Stimulated activated CD4-positive, alpha-beta T cell treated with anti-CD3 and anti-CD28 coated beads, Interleukin-1b, Interleukin-23, amount 100 ng/mL, for 48 hours (primary cell): ENCODE measurements around the gene DSCAML1.

Experiments used
- DNase-seq: peaks from one replicate; pipeline ENCODE4 v3.0.0-alpha.2; 2020

DSCAML1 gene

GRCh38 chr11:117631336-117632140 is 165.5 kb downstream of the DSCAML1 start:
- no peak for DNase-seq

- DNase-seq = no peak
Observed at GRCh38 chr11:117629891-117630538, 167.0 kb downstream of the DSCAML1 start.

- DNase-seq = no peak
Observed at GRCh38 chr11:117629146-117629545, 167.9 kb downstream of the DSCAML1 start.

GRCh38 chr11:117627259-117627658 is 169.8 kb downstream of the DSCAML1 start:
- no peak for DNase-seq

GRCh38 chr11:117626576-117626975 is 170.4 kb downstream of the DSCAML1 start:
- no peak for DNase-seq

GRCh38 chr11:117625237-117625636 is 171.8 kb downstream of the DSCAML1 start:
- DNase-seq = no peak

- DNase-seq = no peak
Observed at GRCh38 chr11:117623831-117624271, 173.2 kb downstream of the DSCAML1 start.

GRCh38 chr11:117621226-117621625 is 175.8 kb downstream of the DSCAML1 start:
- no peak for DNase-seq

- no peak for DNase-seq
Observed at GRCh38 chr11:117620659-117621058, 176.4 kb downstream of the DSCAML1 start.

- no peak for DNase-seq
Observed at GRCh38 chr11:117620086-117620485, 176.9 kb downstream of the DSCAML1 start.

- DNase-seq = no peak
Observed at GRCh38 chr11:117619661-117620060, 177.4 kb downstream of the DSCAML1 start.

- DNase-seq = no peak
Observed at GRCh38 chr11:117618982-117619355, 178.0 kb downstream of the DSCAML1 start.

GRCh38 chr11:117618302-117618981 is 178.6 kb downstream of the DSCAML1 start:
- no peak for DNase-seq

GRCh38 chr11:117616979-117617378 is 180.0 kb downstream of the DSCAML1 start:
- no peak for DNase-seq

GRCh38 chr11:117614728-117615127 is 182.3 kb downstream of the DSCAML1 start:
- no peak for DNase-seq

- DNase-seq = no peak
Observed at GRCh38 chr11:117613521-117613920, 183.5 kb downstream of the DSCAML1 start.

- no peak for DNase-seq
Observed at GRCh38 chr11:117612177-117612576, 184.8 kb downstream of the DSCAML1 start.

- no peak for DNase-seq
Observed at GRCh38 chr11:117610901-117611300, 186.1 kb downstream of the DSCAML1 start.

- peak; percentile 4 for DNase-seq
Observed at GRCh38 chr11:117610045-117610444, 187.0 kb downstream of the DSCAML1 start.

- no peak for DNase-seq
Observed at GRCh38 chr11:117607449-117607848, 189.6 kb downstream of the DSCAML1 start.

- DNase-seq = no peak
Observed at GRCh38 chr11:117606790-117607189, 190.2 kb downstream of the DSCAML1 start.

GRCh38 chr11:117606211-117606610 is 190.8 kb downstream of the DSCAML1 start:
- DNase-seq = no peak

GRCh38 chr11:117605331-117605730 is 191.7 kb downstream of the DSCAML1 start:
- no peak for DNase-seq
